AG09309 (cell line): Measurements from ENCODE around the gene SLC12A8.

ENCODE experiments used
- DNase-seq: peaks from one replicate; pipeline ENCODE4 v3.0.0-alpha.2; 2010; ENCODE audit warnings: low read depth
- H3K4me3 ChIP-seq: 2 replicates; pipeline ENCODE4 v1.5.1; 2011; ENCODE audit warnings: mild to moderate bottlenecking, low read depth, low read length, moderate library complexity; ENCODE audit not compliant: control insufficient read depth
- CTCF ChIP-seq: IDR thresholded peaks from 2 replicates; pipeline ENCODE4 v1.5.1; 2011; ENCODE audit warnings: mild to moderate bottlenecking, low read depth, low read length, inconsistent platforms; ENCODE audit not compliant: insufficient read depth, control insufficient read depth; ENCODE audit errors: missing control alignments

The SLC12A8 gene

GRCh38 chr3:125200731-125201139 lies 11.8 kb downstream of the SLC12A8 start:
- H3K4me3 ChIP-seq, result no peak overlapping the region
- DNase-seq, result no peak
- TF ChIP-seq CTCF, result no peak

GRCh38 chr3:125194849-125195601 lies 17.5 kb downstream of the SLC12A8 start:
- peak; percentile 64 for DNase-seq
- TF ChIP-seq CTCF, result peak; percentile 14

GRCh38 chr3:125194061-125194848 lies 18.3 kb downstream of the SLC12A8 start:
- no peak for TF ChIP-seq CTCF
- no peak overlapping the region for H3K4me3 ChIP-seq
- no peak for DNase-seq

More at GRCh38 chr3:125194849-125195601, 17.5 kb downstream of the SLC12A8 start:
- H3K4me3 ChIP-seq, result no peak overlapping the region

- no peak for DNase-seq
- no peak for TF ChIP-seq CTCF
- no peak overlapping the region for H3K4me3 ChIP-seq
These were observed 20.1 kb downstream of the SLC12A8 start for GRCh38 chr3:125192190-125193035.

GRCh38 chr3:125191730-125192129 lies 20.8 kb downstream of the SLC12A8 start:
- TF ChIP-seq CTCF, result no peak
- DNase-seq, result no peak
- H3K4me3 ChIP-seq, result no peak overlapping the region

- DNase-seq, result no peak
- H3K4me3 ChIP-seq, result no peak overlapping the region
- no peak for TF ChIP-seq CTCF
These were observed 21.3 kb downstream of the SLC12A8 start for GRCh38 chr3:125191256-125191655.
